ENCODE measurements around the gene FAM163B.

The FAM163B gene

DNA sequence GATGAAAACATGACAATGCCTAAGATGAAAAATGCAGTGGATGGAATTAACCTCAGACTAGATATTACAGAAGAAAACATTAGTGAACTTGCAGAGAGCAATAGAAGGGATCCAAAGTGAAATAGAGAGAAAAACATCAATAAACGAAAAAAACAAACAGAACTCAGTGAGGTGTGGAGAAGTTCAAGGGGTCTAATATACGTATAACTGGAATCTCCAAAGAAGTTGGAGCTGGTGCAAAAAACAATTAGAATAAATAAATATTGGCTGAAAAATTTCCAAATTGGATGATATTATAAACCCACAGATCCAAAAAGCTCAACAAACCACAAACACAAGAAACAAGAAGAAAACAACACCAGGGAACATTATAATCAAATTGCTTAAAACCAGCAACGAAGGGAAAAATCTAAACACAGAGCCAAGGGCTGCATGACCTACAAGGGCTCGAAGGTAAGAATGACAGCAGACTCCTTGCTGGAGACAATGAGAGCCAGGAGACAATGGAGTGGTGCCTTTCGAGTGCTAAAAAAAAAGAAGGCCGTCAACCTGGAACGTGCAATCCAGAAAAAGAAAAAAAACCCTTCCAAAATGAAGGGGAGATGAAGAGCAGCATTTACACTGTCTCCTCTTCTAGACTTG lies 11.8 kb downstream of the FAM163B start:
- no peak for DNase-seq

DNA sequence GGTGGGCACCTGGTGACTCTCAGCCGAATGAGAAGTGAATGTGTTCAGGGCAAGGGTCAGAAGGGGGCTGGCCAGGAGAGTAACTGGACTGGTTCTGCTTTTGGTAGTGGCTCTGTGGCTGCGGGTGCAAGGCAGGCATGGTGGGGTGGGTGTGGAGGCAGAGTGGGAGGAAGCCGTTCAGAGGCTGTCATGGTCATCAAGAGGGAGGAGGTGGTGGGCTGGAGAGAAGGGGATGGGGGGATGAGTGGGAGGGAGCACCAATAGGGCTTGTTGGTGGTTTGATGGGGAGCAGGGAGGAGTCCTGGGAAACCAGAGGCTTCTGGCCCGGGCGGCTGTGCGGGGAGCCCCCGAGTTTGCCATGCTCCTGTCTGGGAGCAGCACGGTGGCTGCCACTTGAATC lies 13.3 kb downstream of the FAM163B start:
- no peak for DNase-seq

DNA sequence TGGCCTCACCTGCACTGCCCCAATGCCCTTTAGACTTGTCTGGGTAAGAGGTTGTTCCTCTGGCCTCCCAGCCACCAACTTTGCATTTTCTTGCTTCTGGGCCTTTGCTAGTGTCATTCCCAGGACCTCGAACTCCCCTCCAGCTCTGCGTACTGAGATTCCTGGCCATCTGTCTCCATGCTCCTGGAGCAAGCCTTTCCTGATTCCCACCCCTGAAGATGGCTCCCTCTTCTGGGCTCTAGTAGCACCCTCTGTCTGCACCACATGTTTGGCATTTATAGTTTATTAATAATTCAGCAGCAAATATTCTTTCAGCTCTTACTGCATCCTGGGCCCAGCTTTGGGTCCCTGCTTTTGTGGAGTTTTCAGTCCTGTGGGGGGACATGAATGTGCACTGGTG lies 14.9 kb downstream of the FAM163B start:
- no peak for DNase-seq

DNA sequence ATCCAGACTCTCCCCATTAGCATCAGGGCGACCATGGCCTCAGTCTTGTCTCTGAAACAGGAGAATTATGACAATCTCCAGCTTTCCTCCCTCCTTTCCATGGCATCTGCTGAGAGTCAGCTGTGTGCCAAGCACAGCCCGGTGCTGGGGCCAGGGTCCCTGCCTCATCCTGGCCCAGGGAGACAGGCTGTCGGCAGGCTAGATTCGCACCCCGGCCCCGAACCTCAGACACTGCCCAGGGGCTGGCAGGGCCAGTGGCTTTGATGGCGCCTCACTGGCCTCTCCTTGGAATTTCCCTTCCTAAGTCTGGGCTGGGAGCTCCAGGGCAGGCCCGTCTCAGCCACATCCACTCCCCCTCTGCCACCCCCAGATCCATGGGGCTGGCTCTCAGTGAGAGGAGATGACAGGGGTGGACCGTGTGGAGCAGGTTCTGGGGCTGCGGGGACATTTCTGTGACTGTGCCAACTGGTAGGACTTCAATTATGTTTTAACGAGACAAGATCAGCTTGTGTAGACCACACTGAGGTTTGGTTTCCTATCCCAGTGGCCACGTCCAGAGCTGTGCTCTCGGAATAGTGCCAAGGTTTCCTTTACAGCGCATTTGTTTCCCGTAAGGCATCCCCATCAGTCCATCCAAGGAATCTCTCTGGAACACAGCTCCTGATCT lies 15.5 kb downstream of the FAM163B start:
- DNase-seq = no peak

GRCh38 chr9:133592731-133593409 lies 16.3 kb downstream of the FAM163B start:
- no peak for DNase-seq

GRCh38 chr9:133591985-133592384 lies 17.2 kb downstream of the FAM163B start:
- DNase-seq = no peak

GRCh38 chr9:133591116-133591910 lies 17.9 kb downstream of the FAM163B start:
- DNase-seq = peak; percentile 53

DNA sequence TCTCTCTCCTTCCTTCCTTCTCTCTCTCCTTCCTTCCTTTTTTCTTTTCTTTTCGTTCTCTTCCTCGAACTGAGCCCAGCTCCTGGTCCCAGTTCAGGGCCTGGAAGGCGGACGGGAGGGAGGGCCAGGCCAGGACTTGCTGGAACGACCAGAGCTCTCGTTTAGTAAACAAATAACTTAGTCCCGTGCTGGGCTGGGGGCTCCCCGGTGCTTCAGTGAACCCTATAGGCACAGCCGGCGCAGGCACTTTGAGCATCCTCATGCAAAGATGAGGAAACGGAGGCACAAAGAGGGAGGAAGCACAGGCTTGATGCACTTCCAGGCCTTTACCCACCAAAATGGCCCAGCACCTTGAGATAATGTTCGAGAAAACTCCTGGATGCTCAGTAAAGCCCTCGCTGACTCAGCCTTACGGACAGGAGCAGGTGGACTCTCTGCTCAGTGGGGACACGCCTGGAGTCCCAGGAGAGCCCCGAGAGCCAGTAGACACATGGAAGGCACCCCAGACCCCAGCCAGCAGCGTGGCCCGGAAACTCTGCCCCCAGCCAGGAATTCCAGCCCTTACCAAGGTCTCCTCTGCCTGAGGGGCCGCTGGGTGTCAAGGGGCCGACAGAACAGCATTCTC lies 18.8 kb downstream of the FAM163B start:
- DNase-seq = no peak

DNA sequence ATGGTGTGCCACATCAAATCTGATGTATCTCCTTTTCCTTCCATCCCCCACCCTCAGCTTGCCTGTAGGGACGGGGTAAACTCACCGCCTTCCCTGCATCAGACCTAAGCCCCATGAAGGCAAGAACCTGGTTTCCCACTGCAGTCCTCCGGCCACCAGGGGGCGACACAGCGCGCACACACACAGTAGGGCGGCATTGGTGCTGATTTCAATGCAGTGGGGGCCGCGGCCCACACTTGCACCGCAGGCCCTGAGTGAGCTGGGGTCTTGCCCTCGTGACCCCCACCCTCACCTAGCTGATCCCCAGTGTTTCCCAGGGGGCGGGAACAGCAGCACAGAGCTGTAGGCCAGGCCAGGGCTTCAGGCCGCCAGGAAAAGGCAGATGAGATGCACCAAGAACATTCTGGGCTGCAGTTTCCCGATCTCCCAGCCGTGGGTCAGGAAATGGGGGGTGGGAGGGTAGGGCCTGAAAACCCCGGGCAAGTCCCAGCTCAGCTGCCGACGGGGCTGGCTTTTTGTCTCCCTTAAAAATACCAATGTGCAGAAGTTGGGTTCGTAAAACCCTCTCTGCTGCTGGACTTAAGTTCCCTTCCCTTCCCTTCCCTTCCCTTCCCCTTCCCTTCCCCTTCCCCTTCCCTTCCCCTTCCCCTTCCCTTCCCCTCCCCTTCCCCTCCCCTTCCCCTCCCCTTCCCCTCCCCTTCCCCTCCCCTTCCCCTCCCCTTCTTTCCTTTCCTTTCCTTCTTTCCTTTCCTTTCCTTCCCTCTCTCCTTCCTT lies 19.5 kb downstream of the FAM163B start:
- DNase-seq = no peak

DNA sequence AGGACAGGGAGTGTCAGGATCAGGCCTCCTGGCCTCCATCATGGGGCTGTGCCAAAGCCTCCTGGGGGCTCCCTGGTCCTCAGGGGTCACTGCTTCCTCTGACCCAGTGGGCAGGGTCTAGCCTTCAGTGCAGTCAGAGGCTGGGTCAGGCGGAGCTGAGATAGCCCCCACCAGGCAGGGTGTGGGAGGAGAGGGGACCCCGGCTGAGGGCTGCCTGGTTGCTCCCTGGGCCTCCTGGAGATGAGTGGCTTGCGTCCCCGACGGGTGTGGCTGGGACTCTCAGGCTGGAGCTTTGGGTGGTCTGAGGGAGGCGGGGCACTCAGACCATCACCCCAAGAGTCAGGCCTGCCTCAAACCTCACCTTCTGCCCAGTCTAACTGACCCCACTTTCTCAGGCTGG lies 21.7 kb downstream of the FAM163B start:
- DNase-seq = no peak

- no peak for DNase-seq
Measured at GRCh38 chr9:133587051-133587450, 22.1 kb downstream of the FAM163B start.

DNA sequence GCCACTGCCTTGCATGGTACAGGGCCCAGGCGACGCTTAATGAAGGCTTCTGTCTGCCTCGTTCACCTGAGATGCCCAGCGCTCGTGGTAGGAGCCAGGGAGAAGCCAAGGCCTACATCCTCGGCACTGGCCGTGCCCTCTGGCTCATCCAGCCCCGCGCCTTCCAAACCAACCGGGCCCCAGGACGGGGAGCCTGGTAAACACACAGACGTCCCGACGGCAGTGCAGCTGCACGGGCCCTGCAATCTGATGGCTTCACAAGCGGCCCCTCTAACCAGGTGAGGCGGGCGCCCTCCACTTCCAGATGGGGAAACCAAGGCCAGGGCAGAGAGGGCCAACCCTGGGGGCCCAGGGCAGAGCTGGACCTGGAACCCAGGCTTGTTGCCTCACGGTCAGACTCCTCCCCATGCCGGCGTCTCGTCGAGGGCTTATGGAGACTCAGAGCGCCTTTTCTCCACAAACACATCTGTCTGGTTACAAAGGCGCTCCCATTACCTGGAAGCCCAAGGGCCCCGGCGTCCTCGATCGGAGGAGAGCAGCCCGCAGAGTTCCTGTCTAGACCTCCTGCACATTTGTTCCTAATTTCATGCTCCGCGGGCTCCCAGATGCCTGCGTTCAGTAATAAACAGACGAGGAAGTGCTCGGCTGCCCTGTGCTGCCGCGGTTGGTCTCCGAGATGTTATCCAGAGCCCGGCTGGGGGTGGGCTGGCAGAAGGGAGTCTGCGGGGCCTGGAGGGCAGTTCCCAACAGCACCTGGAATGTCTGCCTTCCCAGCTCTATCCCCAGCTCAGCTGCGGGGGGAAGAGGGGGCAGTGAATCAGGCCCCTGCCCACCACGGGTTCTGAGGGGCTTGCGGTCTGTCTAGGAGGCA lies 23.5 kb downstream of the FAM163B start:
- DNase-seq = peak; percentile 18

GRCh38 chr9:133584559-133585476 lies 24.4 kb downstream of the FAM163B start:
- peak; percentile 91 for DNase-seq

GRCh38 chr9:133584167-133584558 lies 25.0 kb downstream of the FAM163B start:
- DNase-seq = no peak

DNA sequence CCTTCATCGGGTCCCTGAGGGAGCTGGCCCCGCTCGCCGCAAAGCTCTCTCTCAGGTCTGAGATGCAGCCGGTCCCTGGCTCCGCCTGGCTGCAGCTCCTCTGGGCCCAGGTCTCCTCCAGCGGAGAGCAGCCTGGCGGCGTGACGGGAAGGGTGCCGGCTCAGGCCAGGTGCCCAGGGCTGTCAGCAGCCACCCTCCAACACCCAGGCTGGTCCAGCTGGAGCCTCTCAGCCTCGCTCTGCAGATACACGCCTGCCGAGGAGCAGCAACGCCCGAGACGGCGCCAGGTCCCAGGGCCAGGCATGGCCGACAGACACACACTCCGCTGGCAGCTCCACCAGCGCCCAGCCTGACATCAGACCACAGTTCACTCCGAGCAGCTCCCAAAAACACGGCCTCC lies 25.6 kb downstream of the FAM163B start:
- DNase-seq = no peak

DNA sequence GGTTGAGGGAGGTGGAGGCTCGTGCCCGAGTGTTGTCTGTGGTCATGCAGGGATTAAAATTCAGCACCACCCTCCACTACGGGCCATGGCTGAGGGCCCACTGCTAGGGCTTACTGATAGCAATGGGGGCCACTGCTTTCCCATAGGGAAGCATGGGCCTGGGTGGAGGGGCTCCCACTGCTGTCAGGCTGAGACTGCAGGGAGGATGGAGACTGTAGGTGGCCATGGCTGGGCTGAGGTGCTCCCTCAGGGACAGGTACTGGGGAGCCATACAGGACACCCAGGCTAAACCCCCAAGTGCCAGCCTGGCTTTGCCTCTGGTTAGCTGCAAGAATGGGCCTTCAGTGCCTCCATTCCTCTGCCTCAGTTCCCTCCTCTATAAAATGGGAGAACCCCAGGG lies 26.1 kb downstream of the FAM163B start:
- DNase-seq = no peak

- DNase-seq = peak; percentile 38
Measured at GRCh38 chr9:133582501-133583045, 26.6 kb downstream of the FAM163B start.

DNA sequence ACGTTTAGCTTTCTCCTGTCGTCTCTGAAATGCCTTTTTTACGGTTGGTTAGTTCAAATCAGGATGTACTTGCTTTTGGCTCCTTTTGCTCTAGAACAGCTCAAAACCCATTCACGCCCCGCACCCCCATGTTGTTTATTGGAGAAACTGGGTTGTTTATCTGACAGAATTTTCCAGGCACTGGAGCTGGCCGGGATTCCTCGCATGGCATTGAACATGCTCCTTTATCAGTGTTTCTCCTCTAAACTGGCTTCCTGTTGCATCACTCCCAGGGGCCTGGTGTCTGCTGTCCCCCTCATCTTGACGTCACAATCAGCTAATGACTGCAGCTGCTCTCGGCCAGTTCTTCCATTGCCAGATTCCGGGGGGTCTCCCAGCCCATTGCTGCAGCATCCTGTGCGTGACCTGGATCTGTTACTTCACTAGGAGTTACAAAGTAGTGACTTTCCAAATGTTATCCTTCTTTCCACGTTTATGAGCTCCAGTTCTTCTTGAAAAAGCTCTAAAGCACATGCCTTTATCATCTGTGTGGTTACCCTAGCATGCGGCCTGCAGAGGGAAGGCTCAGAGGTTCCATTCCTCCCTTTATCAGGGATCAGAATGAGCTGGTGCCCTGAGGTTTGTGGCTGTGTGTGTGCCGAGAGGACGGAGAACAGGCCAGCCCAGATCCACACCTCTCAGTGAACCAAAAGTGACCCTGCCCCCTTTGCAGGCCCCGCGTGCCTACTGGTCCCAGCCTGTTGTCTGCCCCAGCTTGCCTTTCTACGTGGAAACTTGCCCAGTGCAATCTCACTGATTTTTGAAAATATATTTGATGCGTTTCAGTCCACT lies 27.5 kb downstream of the FAM163B start:
- no peak for DNase-seq

DNA sequence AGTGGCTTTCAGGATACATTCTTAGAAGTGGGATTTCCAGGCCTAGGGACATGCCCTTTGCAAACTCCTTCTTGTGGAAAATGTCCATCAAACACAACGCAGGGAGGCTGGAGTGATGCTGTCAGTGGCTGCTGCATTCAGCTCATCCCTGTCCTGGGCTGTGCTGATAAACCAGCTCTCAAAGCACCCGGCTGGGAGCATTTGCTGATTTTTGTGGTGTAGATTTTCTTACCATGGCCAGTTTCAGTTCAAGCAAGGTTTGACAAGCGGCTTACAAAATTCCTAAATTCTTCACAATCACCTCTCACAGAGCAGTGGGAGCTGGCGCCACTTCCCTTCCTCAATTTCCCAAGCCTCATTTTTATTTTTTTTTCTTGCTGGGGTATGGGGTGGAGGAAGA lies 28.2 kb downstream of the FAM163B start:
- no peak for DNase-seq
